Keratinocyte (primary cell): ENCODE data around the gene MT1B. TPM values are rescaled to one million over a fixed set of nuclear protein-coding genes. Genes with fewer than 3 reads are reported as not detected.
A peak's percentile ranks its signal among the peaks of the same experiment; 100 is the strongest.

Experiments used
- DNase-seq: peaks from one replicate; pipeline ENCODE4 v3.0.0-alpha.2; 2011; ENCODE audit warnings: low read depth, missing footprints, low spot score
- FAIRE-seq: peaks from 2 replicates; lab custom pipeline; 2011; peaks lifted over from hg19 to GRCh38; lab: Jason Lieb, UNC
- H2AFZ ChIP-seq: 2 replicates; pipeline ENCODE4 v1.6.0; 2012; ENCODE audit warnings: low read length, control low read depth, inconsistent platforms; ENCODE audit not compliant: control insufficient read depth
- H3K27ac ChIP-seq: 2 replicates; pipeline ENCODE4 v1.5.1; 2011; ENCODE audit warnings: low read length; ENCODE audit not compliant: control insufficient read depth, insufficient read depth
- H3K27me3 ChIP-seq: 3 replicates; pipeline ENCODE4 v1.6.0; 2011; ENCODE audit warnings: low read length; ENCODE audit not compliant: control insufficient read depth, insufficient read depth; ENCODE audit errors: extremely low read depth
- H3K36me3 ChIP-seq, 2 experiments: 2 replicates in 1 of 2; 3 replicates in 1 of 2; pipeline ENCODE4 v1.5.1; 2011; ENCODE audit warnings: low read length in 2 of 2, mild to moderate bottlenecking in 1 of 2; ENCODE audit not compliant: control insufficient read depth in 2 of 2, insufficient read depth in 2 of 2; ENCODE audit errors: extremely low read depth in 1 of 2
- H3K4me1 ChIP-seq: 3 replicates; pipeline ENCODE4 v1.5.1; 2011; ENCODE audit warnings: low read length; ENCODE audit not compliant: control insufficient read depth, insufficient read depth; ENCODE audit errors: extremely low read depth
- H3K4me2 ChIP-seq: 3 replicates; pipeline ENCODE4 v1.6.0; 2011; ENCODE audit warnings: low read depth, low read length; ENCODE audit not compliant: control insufficient read depth, insufficient read depth; ENCODE audit errors: extremely low read depth
- H3K4me3 ChIP-seq, 3 experiments: fragments of 200-600 bp in 1 of 3; sonication (generic) in 1 of 3; 2 replicates in 2 of 3; 3 replicates in 1 of 3; pipeline ENCODE4 v1.5.1; 2011 to 2016; ENCODE audit warnings: low read length in 3 of 3, mild to moderate bottlenecking in 3 of 3, control low read depth in 2 of 3, inconsistent platforms in 1 of 3, low read depth in 1 of 3, mixed read lengths in 1 of 3, mixed run types in 1 of 3, moderate library complexity in 1 of 3; ENCODE audit not compliant: control insufficient read depth in 2 of 3, insufficient read depth in 2 of 3; ENCODE audit errors: extremely low read depth in 1 of 3
- H3K79me2 ChIP-seq: 2 replicates; pipeline ENCODE4 v1.6.0; 2012; ENCODE audit warnings: low read length; ENCODE audit not compliant: control insufficient read depth, insufficient read depth
- H3K9ac ChIP-seq: 3 replicates; pipeline ENCODE4 v1.6.0; 2011; ENCODE audit warnings: low read length; ENCODE audit not compliant: control insufficient read depth, insufficient read depth; ENCODE audit errors: extremely low read depth
- H3K9me1 ChIP-seq: 3 replicates; pipeline ENCODE4 v1.6.0; 2011; ENCODE audit warnings: low read length; ENCODE audit not compliant: control insufficient read depth, insufficient read depth; ENCODE audit errors: extremely low read depth
- H3K9me3 ChIP-seq: 2 replicates; pipeline ENCODE4 v1.5.1; 2012; ENCODE audit warnings: low read depth, low read length; ENCODE audit not compliant: control insufficient read depth
- H4K20me1 ChIP-seq: 3 replicates; pipeline ENCODE4 v1.6.0; 2011; ENCODE audit warnings: low read length; ENCODE audit not compliant: control insufficient read depth, insufficient read depth; ENCODE audit errors: extremely low read depth
- EZH2 ChIP-seq: IDR thresholded peaks from one replicate; pipeline ENCODE4 v1.6.1; 2012; ENCODE audit warnings: inconsistent platforms, mild to moderate bottlenecking, low read length, moderate library complexity
- dilution Hi-C: fragments of 300-500 bp; cut with MboI; formaldehyde crosslinking; loops from one replicate; pipeline ENCODE4 v1.7.0; 2020; ENCODE audit warnings: low sequenced_read_pairs; ENCODE audit not compliant: extremely low pct_ligation_motif_present
- polyA minus RNA-seq, 3 experiments: library from RNA; depleted of rRNA, polyadenylated mRNA; stranded (reverse); fragments of >200 nt; gene quantifications; 1 replicate in 1 of 3; 2 replicates in 1 of 3; 3 replicates in 1 of 3; pipeline ENCODE4 v1.2.3, GENCODE V29; 2011
- polyA plus RNA-seq, 5 experiments: library from polyadenylated mRNA; depleted of rRNA in 3 of 5; stranded (reverse) in 3 of 5; stranded (forward) in 1 of 5; unstranded in 1 of 5; fragments of >200 nt; gene quantifications; 1 replicate in 1 of 5; 2 replicates in 3 of 5; 3 replicates in 1 of 5; pipeline versions ENCODE4 v1.2.1 to v1.2.3, GENCODE V29; 2011 to 2012; ENCODE audit warnings: missing spikeins in 2 of 5, low read depth in 1 of 5, low replicate concordance in 1 of 5
- TF ChIP-seq, protein P1 (sequence below), 3 experiments: IDR thresholded peaks in 1 of 3; conservative IDR thresholded peaks in 1 of 3; optimal IDR thresholded peaks in 1 of 3; 2 replicates in 2 of 3; 3 replicates in 1 of 3; pipeline versions ENCODE3 to v1.5.1; 2011; ENCODE audit warnings: low read length in 3 of 3, mild to moderate bottlenecking in 3 of 3, moderate library complexity in 2 of 3, control low read depth in 1 of 3, inconsistent platforms in 1 of 3; ENCODE audit not compliant: insufficient read depth in 2 of 3; ENCODE audit errors: extremely low read depth in 1 of 3

The MT1B gene
- polyA plus RNA-seq (not detected in 3 replicates), polyA minus RNA-seq (not detected in 3 replicates)
- not detected for polyA plus RNA-seq (2011; ENCODE audit: low read depth)
- polyA plus RNA-seq (2011; cell fraction: cytosol; rRNA removed), result not detected in 2 replicates
- not detected in 2 replicates for polyA plus RNA-seq (2011; cell fraction: nucleus; rRNA removed)
- not detected in 2 replicates for polyA plus RNA-seq (2012; ENCODE audit: low replicate concordance)
- not detected for polyA minus RNA-seq (2011; cell fraction: cytosol; rRNA and poly(A)+ RNA removed)
- not detected in 2 replicates for polyA minus RNA-seq (2011; cell fraction: nucleus; rRNA and poly(A)+ RNA removed)

DNA sequence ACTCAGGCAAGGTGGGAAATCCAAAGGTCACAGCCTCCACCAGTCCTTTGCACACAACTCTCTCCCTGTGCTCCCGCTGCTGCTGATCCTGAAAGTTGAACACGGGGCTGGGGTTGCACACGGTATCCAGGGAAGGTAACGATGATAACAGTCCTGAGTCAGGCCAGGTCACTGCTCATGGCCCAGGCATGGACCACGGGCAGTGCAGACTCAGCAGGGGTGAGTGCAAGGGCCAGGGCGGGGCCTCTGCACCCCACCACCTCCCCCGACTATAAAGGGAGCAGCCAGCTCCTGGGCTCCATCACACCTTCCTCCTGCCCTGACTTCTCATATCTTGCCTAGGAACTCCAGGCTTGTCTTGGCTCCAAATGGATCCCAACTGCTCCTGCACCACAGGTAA lies at the start of gene MT1B:
TSS of gene MT1B (plus strand) at position 301 of the 400 bp plus-strand sequence. CDS start at position 369, 68 bp downstream.
- H3K4me1 ChIP-seq, result peaks cover 14% of the 10 kb centered on the region
- dilution Hi-C loops, result no loop called here
- H2AFZ ChIP-seq, result no peak within 1 kb of the TSS
- H3K4me2 ChIP-seq, result no peak within 1 kb of the TSS
- FAIRE-seq, result no peak
- no peak within 1 kb of the TSS for H3K27ac ChIP-seq
- TF ChIP-seq EZH2, result no peak
- TF ChIP-seq, protein P1, sequence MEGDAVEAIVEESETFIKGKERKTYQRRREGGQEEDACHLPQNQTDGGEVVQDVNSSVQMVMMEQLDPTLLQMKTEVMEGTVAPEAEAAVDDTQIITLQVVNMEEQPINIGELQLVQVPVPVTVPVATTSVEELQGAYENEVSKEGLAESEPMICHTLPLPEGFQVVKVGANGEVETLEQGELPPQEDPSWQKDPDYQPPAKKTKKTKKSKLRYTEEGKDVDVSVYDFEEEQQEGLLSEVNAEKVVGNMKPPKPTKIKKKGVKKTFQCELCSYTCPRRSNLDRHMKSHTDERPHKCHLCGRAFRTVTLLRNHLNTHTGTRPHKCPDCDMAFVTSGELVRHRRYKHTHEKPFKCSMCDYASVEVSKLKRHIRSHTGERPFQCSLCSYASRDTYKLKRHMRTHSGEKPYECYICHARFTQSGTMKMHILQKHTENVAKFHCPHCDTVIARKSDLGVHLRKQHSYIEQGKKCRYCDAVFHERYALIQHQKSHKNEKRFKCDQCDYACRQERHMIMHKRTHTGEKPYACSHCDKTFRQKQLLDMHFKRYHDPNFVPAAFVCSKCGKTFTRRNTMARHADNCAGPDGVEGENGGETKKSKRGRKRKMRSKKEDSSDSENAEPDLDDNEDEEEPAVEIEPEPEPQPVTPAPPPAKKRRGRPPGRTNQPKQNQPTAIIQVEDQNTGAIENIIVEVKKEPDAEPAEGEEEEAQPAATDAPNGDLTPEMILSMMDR (optimal IDR thresholded peaks at IDR 0.05 in 1 of 3, IDR thresholded peaks at IDR 0.05 in 1 of 3, conservative IDR thresholded peaks at IDR 0.05 in 1 of 3; ENCODE audit: extremely low read depth in 1 of 3, insufficient read depth in 2 of 3, low read length in 3 of 3), result no peak
- no peak within 1 kb of the TSS for H3K9ac ChIP-seq
- no peaks in the 10 kb centered on the region for H3K9me3 ChIP-seq
- no peak for DNase-seq
- no peaks in the 10 kb centered on the region for H3K79me2 ChIP-seq
- H4K20me1 ChIP-seq, result no peaks in the 10 kb centered on the region
- no peaks in the 10 kb centered on the region for H3K9me1 ChIP-seq
- peaks cover 5% of the 10 kb centered on the region for H3K27me3 ChIP-seq
- H3K4me3 ChIP-seq, result no peak within 1 kb of the TSS
- no peaks in the 10 kb centered on the region for H3K36me3 ChIP-seq

DNA sequence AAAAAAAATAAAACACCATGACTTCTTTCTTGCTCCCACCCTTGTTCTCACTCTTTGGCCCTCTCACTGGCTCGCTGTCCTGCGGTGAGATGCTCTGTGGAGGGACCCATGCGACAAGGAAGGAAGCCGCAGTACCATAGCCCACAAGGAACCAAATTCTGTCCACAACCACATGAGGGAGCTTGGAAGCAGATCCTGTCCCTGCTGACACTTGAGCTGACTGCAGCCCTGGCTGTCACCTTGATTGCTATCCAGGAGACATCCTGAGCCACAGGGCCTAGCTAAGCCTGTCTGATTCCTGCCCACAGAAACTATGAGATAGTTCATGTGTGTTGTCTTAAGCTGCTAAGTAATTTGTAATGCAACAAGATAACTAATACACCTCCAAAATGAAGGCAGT lies 48.1 kb upstream of the MT1B start:
- H3K36me3 ChIP-seq, result no peaks in the 10 kb centered on the region
- H3K4me1 ChIP-seq, result peaks cover 32% of the 10 kb centered on the region
- H4K20me1 ChIP-seq, result no peaks in the 10 kb centered on the region
- H3K9me1 ChIP-seq, result no peaks in the 10 kb centered on the region
- H3K79me2 ChIP-seq, result no peaks in the 10 kb centered on the region
- H3K4me2 ChIP-seq, result no peak overlapping the region
- no peak overlapping the region for H2AFZ ChIP-seq
- dilution Hi-C loops, result no loop called here
- no peak overlapping the region for H3K9ac ChIP-seq
- H3K4me3 ChIP-seq, result no peak overlapping the region
- TF ChIP-seq, protein P1 (optimal IDR thresholded peaks at IDR 0.05 in 1 of 3, IDR thresholded peaks at IDR 0.05 in 1 of 3, conservative IDR thresholded peaks at IDR 0.05 in 1 of 3; ENCODE audit: extremely low read depth in 1 of 3, insufficient read depth in 2 of 3, low read length in 3 of 3), result peak; percentile 26 to 70 (median 47)
- no peak for TF ChIP-seq EZH2
- peak; percentile 17 for FAIRE-seq
- no peak for DNase-seq
- no peaks in the 10 kb centered on the region for H3K9me3 ChIP-seq
- no peak overlapping the region for H3K27ac ChIP-seq
- H3K27me3 ChIP-seq, result no peaks in the 10 kb centered on the region
